GM19468 (cell line): ENCODE measurements around the gene PREX1.

Experiments
- ATAC-seq: cut with Tn5 transposase; IDR thresholded peaks from one replicate; pipeline ENCODE4 v1.9.1; 2021; ENCODE audit warnings: mild to moderate bottlenecking, moderate library complexity, moderate number of reproducible peaks; ENCODE audit not compliant: unreplicated experiment; ENCODE audit errors: extremely low read depth

Gene PREX1

GRCh38 chr20:48725555-48725991 is 102.2 kb downstream of the PREX1 start:
- no peak for ATAC-seq

GRCh38 chr20:48724891-48725554 is 102.8 kb downstream of the PREX1 start:
- no peak for ATAC-seq

GRCh38 chr20:48724382-48724781 is 103.4 kb downstream of the PREX1 start:
- no peak for ATAC-seq

- ATAC-seq, result no peak
Observed at GRCh38 chr20:48723308-48724264, 104.2 kb downstream of the PREX1 start.

- ATAC-seq, result no peak
Observed at GRCh38 chr20:48722737-48723191, 105.0 kb downstream of the PREX1 start.

DNA sequence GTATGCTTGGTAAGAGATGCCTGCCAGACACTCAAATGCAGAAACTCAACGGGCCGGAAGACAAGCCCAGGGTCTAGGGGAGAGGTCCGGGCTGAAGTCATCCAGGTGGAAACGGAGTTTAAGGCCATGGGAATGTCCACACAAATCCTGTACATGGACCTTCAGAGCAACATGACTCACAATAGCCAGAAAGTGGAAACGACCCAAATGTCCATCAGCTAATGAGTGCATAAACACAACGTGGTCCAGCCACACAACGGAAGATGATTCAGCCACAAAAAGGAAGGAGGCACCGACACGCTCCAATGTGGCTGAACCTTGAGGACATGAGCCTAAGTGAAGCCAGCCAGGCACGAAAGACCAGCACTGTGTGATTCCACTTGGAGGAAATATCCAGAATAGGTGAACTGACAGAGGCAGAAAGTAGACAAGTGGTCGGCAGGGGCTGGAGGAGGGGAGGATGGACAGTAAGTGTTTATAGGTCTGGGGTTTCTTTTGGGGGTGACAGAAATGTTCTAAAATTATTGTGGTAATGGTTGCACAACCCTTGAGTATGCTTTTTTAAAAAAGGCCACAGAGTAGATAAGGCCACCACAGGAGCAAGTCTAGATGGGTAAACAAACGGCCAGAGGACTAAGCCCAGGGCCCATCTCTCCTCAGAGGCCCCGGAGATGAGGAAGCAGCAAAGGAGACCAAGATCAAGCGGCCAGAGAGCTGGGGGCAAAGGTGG is 105.6 kb downstream of the PREX1 start:
- ATAC-seq, result no peak

DNA sequence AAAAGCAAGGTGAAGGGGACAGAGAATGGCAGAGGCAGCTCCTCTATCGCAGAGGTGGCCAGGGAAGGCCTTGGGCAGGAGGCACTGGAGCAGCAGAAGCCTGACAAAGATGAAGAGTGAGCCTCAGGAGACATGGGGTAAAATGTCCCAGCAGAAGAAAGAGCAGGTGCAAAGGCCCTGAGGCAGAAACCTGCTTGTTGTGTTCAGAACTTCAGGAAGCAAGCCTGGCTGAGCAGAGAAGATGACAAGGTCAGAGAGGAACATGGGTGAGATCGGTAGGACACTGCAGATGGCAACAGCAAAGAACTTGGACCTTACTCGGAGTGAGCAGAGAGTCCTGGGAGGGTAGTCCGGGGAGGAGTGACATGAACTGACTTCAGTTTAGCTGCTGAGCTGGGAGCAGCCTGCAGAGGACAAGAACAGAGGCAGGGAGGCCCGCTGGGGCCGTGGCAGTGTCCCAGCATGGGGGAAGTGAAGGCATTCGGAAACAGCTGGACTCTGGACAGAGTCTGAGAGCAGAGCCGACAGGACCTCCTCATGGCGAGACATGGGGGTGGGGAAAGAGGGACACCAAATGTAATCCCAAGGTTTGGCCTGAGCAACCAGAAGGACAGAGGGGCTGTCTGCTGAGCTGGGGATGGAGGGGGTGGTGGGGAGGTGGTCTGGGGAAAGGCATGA is 106.3 kb downstream of the PREX1 start:
- ATAC-seq, result no peak

DNA sequence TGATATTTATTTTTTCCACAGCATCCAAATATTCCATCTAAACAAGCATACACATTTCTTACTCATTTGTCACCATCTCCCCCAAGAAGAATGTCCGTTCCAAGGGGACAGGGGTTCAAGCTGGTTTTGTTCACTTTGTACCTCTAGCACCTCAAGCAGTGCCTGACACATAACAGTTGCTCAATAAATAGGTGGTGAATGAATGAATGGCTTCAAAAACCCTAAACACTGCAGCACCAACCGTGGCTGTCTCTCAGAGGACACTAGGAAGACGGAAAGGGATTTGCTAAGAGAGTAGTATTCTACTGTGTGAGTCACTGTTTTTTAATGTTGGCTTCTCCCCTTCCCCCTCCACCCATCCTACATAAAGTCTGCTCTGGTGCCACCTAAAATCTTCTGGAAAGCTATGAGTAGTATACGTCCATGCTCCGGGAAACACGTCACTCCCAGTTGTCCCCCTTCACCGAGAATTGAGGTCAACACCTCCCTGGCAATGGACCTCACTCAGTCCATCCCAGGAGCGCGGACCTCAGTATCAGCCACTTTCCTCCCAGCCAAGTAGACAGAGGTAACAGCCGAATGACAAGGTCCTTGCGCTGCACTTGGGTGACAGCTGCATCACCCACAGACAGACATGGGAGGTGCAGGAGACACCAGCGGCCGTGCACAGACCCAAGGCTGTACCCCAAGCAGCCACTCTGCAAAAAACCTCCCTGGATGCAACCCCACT is 107.4 kb downstream of the PREX1 start:
- no peak for ATAC-seq

- no peak for ATAC-seq
Observed at GRCh38 chr20:48719598-48720255, 108.1 kb downstream of the PREX1 start.

DNA sequence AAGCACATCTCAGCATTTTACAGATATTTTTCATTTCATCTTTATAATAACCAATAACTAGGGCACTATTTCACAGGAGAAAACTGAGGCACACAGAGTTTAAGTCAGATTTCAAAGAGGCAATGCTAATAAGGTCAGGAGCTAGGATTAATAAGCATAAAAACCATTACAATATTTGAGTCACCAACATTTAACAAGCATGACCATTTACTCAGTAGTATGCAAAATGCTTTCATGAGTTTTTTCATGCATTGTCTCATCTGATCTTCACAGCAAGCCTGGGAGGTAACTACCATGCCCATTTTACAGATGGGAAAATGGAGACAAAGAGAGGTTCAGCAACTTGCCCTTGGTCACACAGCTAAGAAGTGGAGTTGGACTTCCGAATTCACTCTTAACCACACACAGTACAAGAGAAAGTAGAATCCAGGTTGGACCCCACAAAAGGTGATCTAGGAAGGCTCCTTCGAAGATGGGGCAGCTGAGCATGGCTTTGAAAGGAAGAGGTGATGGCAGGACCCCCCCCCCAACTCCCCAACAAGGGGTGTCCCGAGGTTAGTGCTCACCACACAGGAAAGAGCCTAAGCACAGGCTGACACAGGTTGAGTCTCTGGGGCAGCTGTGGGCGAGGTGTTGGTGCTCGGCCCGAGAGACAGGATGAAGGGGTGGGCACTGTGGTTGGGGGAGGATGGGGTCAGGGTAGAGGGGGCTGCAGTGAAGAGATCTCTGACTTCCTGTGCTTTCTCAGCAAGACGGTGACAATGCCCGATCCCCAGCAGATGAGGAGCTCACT is 108.8 kb downstream of the PREX1 start:
- ATAC-seq, result no peak

- no peak for ATAC-seq
Observed at GRCh38 chr20:48717680-48718223, 110.0 kb downstream of the PREX1 start.

- peak; percentile 21 for ATAC-seq
Observed at GRCh38 chr20:48717095-48717672, 110.6 kb downstream of the PREX1 start.

DNA sequence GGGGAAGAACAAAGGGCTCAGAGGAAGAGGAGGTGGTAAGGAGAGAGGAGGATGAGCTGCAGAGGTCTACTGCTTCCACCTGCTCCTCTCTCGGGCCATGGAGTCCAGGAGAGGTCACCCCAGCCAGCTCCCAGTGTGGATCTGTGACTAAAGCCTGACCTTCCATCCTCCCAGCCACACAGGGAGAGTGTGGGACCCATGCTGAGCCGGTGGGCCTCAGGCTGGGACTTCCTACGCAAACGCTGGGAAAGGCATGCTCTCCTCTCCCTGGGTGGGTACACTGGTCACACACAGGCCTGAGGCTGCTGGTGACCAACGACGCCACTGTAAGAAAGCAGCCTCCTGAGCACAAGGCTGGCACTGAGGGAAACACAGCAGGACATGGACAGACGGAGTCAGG is 111.3 kb downstream of the PREX1 start:
- no peak for ATAC-seq

GRCh38 chr20:48716086-48716485 is 111.7 kb downstream of the PREX1 start:
- no peak for ATAC-seq

GRCh38 chr20:48714764-48715163 is 113.0 kb downstream of the PREX1 start:
- ATAC-seq, result no peak

DNA sequence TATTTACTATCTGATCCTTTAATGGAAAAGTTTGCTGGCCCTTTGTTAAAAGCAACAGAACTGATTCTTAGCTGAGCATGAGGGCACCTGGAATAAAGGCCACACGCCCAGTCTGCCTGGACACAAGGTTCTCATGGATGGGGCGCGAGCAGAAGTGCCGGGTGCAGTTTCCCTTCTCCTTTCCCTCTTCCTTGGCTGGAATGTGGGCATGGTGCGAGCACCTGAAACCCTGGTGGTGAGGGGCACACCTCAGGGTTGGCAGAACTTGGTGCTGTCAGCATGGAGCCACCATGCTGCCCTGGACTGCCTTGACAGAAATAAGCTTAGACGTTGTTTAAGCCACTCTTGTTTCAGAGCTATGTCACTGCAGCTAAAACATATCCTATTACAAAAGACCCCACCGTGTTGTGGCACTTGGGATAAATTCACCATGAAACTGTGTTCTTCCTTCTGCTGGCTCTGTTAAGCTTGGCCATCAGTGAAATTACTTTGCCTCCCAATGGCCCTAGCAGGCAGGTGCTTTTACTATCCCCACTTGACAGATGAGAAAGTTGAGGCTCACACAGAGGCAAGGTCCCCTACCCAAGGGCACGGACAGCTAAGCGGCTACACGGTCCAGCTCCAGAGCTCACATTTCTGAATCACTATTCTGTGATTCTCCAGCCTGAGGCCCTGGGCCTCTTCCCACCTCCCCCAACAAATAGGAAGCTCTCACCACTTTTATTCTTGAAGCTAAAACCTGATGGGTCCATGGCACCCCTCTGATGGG is 115.9 kb downstream of the PREX1 start:
- no peak for ATAC-seq

- ATAC-seq, result no peak
Observed at GRCh38 chr20:48711044-48711428, 116.8 kb downstream of the PREX1 start.
